Glomerular visceral epithelial cell (primary cell): ENCODE data around the gene RHD.
"Not testable (repeated sequence)": the region's sequence is repeated elsewhere in the genome, so short reads cannot be mapped to it uniquely, and the experiment has no call there.

Source experiments
- DNase-seq: peaks from one replicate; pipeline ENCODE4 v3.0.0-alpha.2; 2016; ENCODE audit errors: extremely low spot score

Gene RHD

GRCh38 chr1:25355841-25356395 is 83.6 kb downstream of the RHD start:
- no peak for DNase-seq

- DNase-seq, result no peak
Observed at GRCh38 chr1:25356441-25356840, 84.1 kb downstream of the RHD start.

- DNase-seq, result no peak
Observed at GRCh38 chr1:25356848-25357247, 84.5 kb downstream of the RHD start.

- DNase-seq, result peak; percentile 47
Observed at GRCh38 chr1:25360596-25361581, 88.6 kb downstream of the RHD start.

GRCh38 chr1:25361901-25362300 is 89.6 kb downstream of the RHD start:
- DNase-seq, result no peak

GRCh38 chr1:25362634-25363559 is 90.6 kb downstream of the RHD start:
- DNase-seq, result not testable (repeated sequence)

- no peak for DNase-seq
Observed at GRCh38 chr1:25369241-25369640, 96.9 kb downstream of the RHD start.

GRCh38 chr1:25369691-25370271 is 97.5 kb downstream of the RHD start:
- not testable (repeated sequence) for DNase-seq

GRCh38 chr1:25371757-25372156 is 99.4 kb downstream of the RHD start:
- not testable (repeated sequence) for DNase-seq

- DNase-seq, result not testable (repeated sequence)
Observed at GRCh38 chr1:25378367-25378766, 106.1 kb downstream of the RHD start.
